Inferior parietal cortex (tissue), 1 donor: Measurements from ENCODE around the gene HNF4A.
"Not testable (repeated sequence)": the region's sequence is repeated elsewhere in the genome, so short reads cannot be mapped to it uniquely, and the experiment has no call there.

Source experiments
- DNase-seq: peaks from one replicate; pipeline ENCODE4 v3.0.0-alpha.2; 2016; ENCODE audit errors: extremely low spot score

HNF4A gene

DNA sequence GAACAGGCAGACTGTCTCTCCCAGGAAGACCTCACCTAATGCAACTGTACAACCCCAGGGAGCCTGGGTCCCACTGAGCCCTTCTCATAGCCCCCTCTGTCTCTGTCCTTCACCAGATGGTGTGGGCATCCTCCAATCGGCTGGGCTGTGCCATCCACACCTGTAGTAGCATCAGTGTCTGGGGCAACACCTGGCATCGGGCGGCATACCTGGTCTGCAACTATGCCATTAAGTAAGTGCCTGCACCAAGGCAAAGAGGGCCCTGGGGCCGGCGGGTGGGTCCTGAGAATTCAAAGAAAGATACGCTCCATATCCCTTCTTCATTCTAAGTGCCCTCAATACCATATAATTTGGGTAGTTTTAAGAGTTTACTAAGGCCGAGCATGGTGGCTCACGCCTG is 10.4 kb upstream of the HNF4A start:
- no peak for DNase-seq

- not testable (repeated sequence) for DNase-seq
These were observed 9.6 kb upstream of the HNF4A start for GRCh38 chr20:44345941-44346340.

- no peak for DNase-seq
These were observed 7.3 kb upstream of the HNF4A start for GRCh38 chr20:44348168-44348659.

DNA sequence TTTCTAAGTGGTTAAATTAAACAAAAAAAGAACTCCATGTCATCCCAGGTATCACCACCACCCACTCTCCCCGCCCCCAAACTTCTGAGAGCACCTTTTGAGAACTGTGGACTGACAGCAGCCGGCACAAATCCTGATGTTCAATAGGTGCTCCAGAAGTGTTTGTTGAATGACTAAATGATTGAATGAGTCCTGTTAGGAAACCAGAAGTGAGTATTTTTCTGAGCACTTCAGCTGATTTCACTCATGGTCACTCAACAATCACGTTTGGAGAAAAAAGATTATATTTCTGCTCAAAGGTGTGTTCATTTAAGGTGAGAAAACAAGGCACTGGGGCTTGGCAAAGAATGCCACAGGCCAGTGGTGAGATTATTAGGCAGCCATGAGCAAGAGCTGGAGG is 6.2 kb upstream of the HNF4A start:
- DNase-seq, result no peak

- no peak for DNase-seq
These were observed 4.9 kb upstream of the HNF4A start for GRCh38 chr20:44350567-44350966.

DNA sequence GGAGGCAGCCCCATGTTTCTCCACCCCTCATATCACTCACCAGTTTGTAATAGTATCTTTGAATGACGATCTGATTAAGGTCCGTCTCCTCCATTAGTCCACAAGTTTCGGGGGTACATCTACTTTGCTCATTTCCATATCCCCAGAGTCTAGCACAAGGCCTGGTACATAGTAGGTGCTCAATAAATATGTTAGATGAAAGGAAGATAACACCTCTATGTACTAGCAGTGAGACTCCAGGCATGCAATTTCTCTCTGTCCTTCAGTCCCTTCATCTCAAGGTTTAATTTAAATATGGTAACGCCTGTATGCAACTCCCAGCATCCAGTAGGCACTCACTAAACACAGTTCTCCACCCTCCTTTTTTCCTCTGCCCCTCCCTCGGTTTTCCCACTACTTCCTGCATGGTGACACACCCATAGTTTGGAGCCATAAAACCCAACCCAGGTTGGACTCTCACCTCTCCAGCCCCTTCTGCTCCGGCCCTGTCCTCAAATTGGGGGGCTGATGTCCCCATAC is 461 bp upstream of the HNF4A start:
- no peak for DNase-seq

- no peak for DNase-seq
These were observed 839 bp downstream of the HNF4A start for GRCh38 chr20:44356353-44356723.

DNA sequence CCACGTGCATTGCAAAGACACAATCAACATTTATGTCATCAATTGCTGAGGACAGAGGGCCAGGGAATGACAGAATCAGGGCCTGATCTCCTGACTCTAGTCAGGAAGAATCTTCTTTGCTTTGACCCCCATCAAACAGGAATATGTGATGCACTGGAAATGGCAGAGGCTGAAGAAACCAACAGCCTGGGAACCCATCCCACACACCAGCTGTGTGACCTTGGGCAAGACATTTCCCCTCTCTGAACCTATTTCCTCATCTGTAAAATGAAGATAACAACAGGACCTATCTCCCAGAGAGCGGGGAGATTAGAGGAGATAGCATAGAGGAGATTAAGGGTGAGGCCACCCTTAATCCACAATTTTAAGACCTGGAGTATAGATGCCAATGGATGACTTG is 1.5 kb downstream of the HNF4A start:
- no peak for DNase-seq

DNA sequence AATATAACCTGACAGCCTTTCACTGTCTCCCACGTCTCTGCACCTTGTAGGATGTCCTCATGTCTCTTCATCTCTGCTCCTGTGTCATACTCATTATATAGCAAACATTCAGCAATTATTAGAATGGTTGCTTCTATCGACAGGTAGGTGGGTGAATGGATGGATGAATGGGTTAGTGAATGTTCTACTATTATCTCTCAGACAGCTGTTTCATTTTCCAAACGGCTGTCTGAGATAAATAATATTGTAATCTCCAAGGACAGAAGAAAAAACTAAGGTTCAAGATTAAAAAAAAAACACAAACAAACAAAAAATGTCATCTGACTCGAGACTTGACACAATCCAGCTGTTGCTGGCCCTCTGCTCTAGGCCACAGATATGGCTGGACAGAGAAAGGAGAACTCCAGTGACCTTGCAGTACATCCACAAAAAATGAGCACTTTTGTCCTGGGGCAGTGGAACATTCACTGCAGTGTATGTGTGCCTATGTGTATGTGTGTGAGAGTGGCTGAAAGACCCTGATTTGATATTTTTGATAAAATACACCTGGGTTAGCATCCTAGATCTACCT is 2.1 kb downstream of the HNF4A start:
- no peak for DNase-seq

DNA sequence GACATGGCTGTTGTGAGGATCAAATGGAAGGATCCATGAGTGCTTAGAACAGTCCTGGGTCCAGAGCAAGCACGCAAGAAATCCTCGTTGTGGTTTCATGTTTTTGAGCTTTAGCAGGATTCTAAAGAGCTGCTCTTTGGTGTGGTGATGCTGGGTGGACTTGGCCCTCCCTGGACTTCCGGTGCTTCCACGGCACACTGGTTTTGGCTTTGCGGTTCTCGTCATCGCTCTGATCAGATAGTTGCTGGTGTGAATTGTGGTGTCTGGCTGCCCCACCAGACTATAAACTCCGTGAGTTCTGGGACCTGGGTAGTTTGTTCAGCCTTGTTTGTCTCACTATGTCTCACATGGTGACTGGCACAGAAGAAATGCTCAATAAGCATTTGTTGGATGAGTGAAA is 3.3 kb downstream of the HNF4A start:
- no peak for DNase-seq

DNA sequence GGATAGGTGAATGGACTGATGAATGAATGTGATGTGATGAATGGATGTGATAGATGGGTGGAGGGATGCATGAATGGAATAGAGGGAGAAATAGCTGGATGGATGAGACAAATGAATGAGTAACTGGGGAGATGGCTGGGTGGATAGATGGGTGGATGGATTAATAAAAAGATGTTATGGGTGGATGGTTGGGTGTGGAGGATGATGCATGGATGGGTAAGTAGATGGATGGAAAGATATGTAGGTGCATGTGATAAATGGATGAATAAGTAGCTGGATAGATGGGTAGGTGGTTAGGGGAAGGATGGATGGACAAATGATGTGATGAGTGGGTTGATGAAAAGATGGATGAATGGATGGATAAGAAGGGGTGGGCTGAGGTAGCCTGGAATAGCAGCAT is 4.7 kb downstream of the HNF4A start:
- DNase-seq, result no peak

- DNase-seq, result no peak
These were observed 5.5 kb downstream of the HNF4A start for GRCh38 chr20:44361021-44361420.

- DNase-seq, result no peak
These were observed 7.0 kb downstream of the HNF4A start for GRCh38 chr20:44362466-44362940.

DNA sequence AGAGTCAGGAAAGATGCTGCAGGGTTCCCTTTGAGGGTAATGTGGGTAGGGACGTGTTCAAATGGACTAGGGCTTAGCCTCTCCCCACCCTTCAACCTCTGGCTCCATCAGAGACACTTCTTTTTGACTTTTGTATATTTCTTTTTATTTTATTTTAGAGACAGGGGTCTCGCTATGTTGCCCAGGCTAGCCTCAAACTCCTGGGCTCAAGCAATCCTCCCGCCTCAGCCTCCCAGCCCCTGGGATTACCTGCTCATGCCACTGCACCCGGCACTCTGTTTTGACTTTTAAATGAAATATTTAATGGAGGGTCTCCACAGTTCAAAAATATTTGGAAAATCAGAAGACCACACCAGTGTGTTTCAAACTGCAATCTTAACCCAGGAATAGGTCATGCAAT is 8.6 kb downstream of the HNF4A start:
- no peak for DNase-seq

DNA sequence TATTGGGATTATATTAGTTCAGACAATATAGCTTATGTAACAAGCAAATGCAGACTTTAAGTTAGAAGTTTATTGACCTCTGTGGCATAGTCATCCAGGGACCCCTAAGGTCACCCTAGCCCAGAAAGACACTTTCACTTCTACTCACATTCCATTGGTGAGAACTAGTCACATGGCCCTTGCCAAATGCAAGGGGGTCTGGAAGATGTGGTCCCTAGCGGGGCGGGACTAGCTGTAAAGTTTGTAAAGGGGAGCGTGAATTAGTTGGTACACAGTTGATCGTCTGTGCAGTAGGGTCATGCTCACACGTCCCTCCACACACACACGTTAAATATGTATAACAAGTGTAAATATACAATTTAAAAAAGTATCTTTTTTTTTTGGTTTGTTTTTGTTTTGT is 9.3 kb downstream of the HNF4A start:
- DNase-seq, result no peak

GRCh38 chr20:44367746-44368145 is 12.2 kb downstream of the HNF4A start:
- no peak for DNase-seq

DNA sequence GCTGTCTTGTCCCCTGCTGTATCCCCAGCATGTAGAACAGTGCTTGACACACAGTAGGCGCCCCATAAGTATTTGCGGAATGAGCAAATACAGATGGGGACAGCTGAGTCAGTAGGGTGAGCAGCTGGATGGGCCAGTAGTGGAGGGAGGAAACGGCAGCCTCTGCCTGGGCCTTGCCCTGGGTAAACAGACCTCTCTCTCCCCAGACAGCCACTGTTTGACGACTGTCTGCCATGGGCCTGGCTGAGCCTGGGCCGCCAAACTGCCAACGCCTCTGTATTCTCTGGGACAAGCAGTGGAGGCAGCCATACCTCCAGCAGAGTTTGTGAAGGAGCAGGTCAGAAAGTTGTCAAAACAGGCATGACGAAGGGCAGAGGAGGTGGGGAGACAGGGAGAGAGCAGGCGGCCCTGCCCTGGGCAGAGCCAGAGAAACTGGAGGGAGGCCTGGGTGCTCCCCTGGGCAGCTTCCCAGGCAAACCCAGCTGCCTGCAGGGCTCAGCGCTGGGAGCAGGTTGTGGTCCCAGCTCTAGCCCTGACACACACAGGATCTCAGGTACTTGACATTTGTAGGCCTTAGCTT is 15.2 kb downstream of the HNF4A start:
- no peak for DNase-seq

DNA sequence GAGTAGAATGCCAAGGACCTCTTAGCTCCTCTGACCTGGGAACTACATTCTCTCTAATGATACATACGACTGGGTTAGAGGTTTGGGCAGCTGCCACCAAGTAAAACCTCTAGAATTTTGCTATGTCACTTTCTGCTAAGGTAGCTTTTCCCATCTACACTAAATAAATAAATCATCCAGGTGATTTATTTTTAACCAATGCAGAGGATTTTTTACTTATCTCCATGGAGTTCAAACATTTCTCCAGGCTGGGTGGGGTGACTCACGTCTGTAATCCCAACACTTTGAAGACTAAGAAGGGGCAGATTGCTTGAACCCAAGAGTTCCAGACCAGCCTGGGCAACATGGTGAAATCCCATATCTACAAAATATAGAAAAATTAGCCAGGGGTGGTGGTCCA is 27.1 kb downstream of the HNF4A start:
- no peak for DNase-seq

- peak; percentile 80 for DNase-seq
These were observed 29.0 kb downstream of the HNF4A start for GRCh38 chr20:44384423-44385027.

DNA sequence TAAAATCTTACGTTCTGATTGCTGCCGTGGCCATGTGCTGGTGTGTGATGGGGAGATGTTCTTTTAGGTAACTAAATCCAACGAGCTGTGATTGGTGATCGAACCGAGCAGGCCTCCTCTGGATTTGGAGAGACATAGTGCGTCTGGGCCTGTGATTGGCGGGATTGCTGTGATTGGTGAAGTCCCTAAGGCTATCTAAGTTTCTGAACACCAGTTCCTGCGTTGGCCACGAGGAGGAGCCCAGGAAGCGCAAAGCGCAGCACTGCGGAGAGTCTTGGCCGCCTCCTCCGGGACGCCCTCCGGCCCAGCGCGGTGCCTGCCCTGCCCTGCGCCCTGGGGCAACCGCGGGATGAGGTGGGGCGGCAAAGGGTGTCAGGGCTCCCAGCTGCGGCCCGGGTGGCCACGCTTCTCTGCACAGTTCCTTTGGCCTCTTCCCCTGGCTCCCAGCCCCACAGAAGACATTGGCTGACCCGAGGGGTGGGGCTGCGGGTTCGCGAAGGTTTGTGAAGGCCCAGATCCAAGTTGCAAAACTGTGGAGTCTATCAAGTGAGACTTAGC is 33.0 kb downstream of the HNF4A start:
- DNase-seq, result peak; percentile 53

- DNase-seq, result no peak
These were observed 34.4 kb downstream of the HNF4A start for GRCh38 chr20:44389871-44390270.

GRCh38 chr20:44390280-44390679 is 34.8 kb downstream of the HNF4A start:
- no peak for DNase-seq
